H1 (cell line): Measurements from ENCODE around the gene PPP4R4. TPM values are rescaled to one million over a fixed set of nuclear protein-coding genes. Genes with fewer than 3 reads are reported as not detected.

Source experiments
- CTCF ChIA-PET: fragments of 300-600 bp; sonication (Branson Sonifier 250); formaldehyde crosslinking; loops from one replicate; lab custom pipeline; 2021; ENCODE audit not compliant: partially characterized antibody; lab: Charles Lee
- POLR2A ChIA-PET: fragments of 300-600 bp; sonication (Branson Sonifier 250); formaldehyde crosslinking; loops from one replicate; lab custom pipeline; 2021; ENCODE audit warnings: inconsistent platforms; ENCODE audit not compliant: partially characterized antibody; lab: Charles Lee
- DNase-seq, 2 experiments: peaks; one replicate each; pipeline versions ENCODE4 v3.0.0 to v3.0.0-alpha.2; 2010 to 2022; ENCODE audit warnings: low spot score in 2 of 2, low read depth in 1 of 2, mixed read lengths in 1 of 2
- FAIRE-seq: peaks from 2 replicates; lab custom pipeline; 2011; peaks lifted over from hg19 to GRCh38; lab: Jason Lieb, UNC
- H2AFZ ChIP-seq: 2 replicates; pipeline ENCODE4 v1.8.1; 2012; ENCODE audit warnings: low read length, inconsistent platforms
- H2AK5ac ChIP-seq: 2 replicates; pipeline ENCODE4 v1.6.1; 2013; ENCODE audit warnings: low read depth, low read length
- H2BK120ac ChIP-seq: replicated peaks from 2 replicates; pipeline ENCODE3; 2013; ENCODE audit warnings: low read depth, low read length, inconsistent platforms
- H2BK12ac ChIP-seq: 2 replicates; pipeline ENCODE4 v1.6.1; 2013; ENCODE audit warnings: low read depth, low read length
- H2BK15ac ChIP-seq: 2 replicates; pipeline ENCODE4 v1.6.1; 2013; ENCODE audit warnings: low read length
- H2BK20ac ChIP-seq: 2 replicates; pipeline ENCODE4 v1.6.1; 2013; ENCODE audit warnings: low read length
- H2BK5ac ChIP-seq: 2 replicates; pipeline ENCODE4 v1.6.1; 2013; ENCODE audit warnings: low read depth, low read length
- H3K14ac ChIP-seq: 2 replicates; pipeline ENCODE4 v1.6.1; 2013; ENCODE audit warnings: inconsistent platforms; ENCODE audit not compliant: insufficient read length
- H3K18ac ChIP-seq: 2 replicates; pipeline ENCODE4 v1.6.1; 2013; ENCODE audit warnings: low read length; ENCODE audit errors: extremely low read depth
- H3K23ac ChIP-seq: 2 replicates; pipeline ENCODE4 v1.6.1; 2013; ENCODE audit warnings: inconsistent platforms; ENCODE audit not compliant: insufficient read length
- H3K23me2 ChIP-seq: 2 replicates; pipeline ENCODE4 v1.6.1; 2013; ENCODE audit warnings: low read depth, low read length
- H3K27ac ChIP-seq: 2 replicates; pipeline ENCODE4 v1.6.1; 2011; ENCODE audit warnings: low read depth, low read length, inconsistent platforms
- H3K27me3 ChIP-seq, 4 experiments: replicated peaks in 1 of 4; 1 replicate in 1 of 4; 2 replicates in 3 of 4; pipeline versions ENCODE4 v1.6.1 to v1.8.1; 2011 to 2013; ENCODE audit warnings: low read length in 3 of 4, mild to moderate bottlenecking in 3 of 4, inconsistent platforms in 2 of 4, mixed read lengths in 2 of 4, moderate library complexity in 1 of 4; ENCODE audit not compliant: control insufficient read depth in 3 of 4, insufficient read depth in 3 of 4; ENCODE audit errors: extremely low read depth in 1 of 4
- H3K36me3 ChIP-seq, 4 experiments: 2 replicates each; pipeline versions ENCODE4 v1.6.1 to v1.8.1; 2011 to 2013; ENCODE audit warnings: mild to moderate bottlenecking in 4 of 4, low read length in 3 of 4, moderate library complexity in 2 of 4, control low read depth in 1 of 4, inconsistent platforms in 1 of 4; ENCODE audit not compliant: insufficient read depth in 4 of 4, control insufficient read depth in 2 of 4
- H3K4ac ChIP-seq: replicated peaks from 2 replicates; pipeline ENCODE3; 2013; ENCODE audit warnings: low read length, low read depth, mixed read lengths, inconsistent platforms; ENCODE audit not compliant: insufficient read length
- H3K4me1 ChIP-seq, 4 experiments: replicated peaks in 1 of 4; 1 replicate in 1 of 4; 2 replicates in 3 of 4; pipeline versions ENCODE4 v1.6.1 to v1.8.1; 2011 to 2013; ENCODE audit warnings: low read length in 3 of 4, inconsistent platforms in 2 of 4, mixed read lengths in 1 of 4; ENCODE audit not compliant: insufficient read depth in 4 of 4, control insufficient read depth in 3 of 4
- H3K4me2 ChIP-seq, 2 experiments: 2 replicates each; pipeline versions ENCODE4 v1.6.1 to v1.8.1; 2011 to 2013; ENCODE audit warnings: low read depth in 2 of 2, low read length in 2 of 2, control low read depth in 1 of 2, inconsistent platforms in 1 of 2, mild to moderate bottlenecking in 1 of 2; ENCODE audit not compliant: insufficient read depth in 1 of 2
- H3K4me3 ChIP-seq, 4 experiments: fragments of 200-600, 300-600 bp in 1 of 4; sonication (generic), shearing (Covaris generic), sonication (Bioruptor Twin) in 1 of 4; 2 replicates each; pipeline versions ENCODE4 v1.5.1 to v1.8.1; 2011 to 2016; ENCODE audit warnings: low read length in 4 of 4, low read depth in 3 of 4, control low read depth in 2 of 4, inconsistent platforms in 2 of 4, mild to moderate bottlenecking in 2 of 4, mixed read lengths in 1 of 4, moderate library complexity in 1 of 4; ENCODE audit not compliant: insufficient read depth in 2 of 4; ENCODE audit errors: extremely low read depth in 1 of 4
- H3K56ac ChIP-seq: replicated peaks from 2 replicates; pipeline ENCODE3; 2013; ENCODE audit warnings: low read depth, mild to moderate bottlenecking, mixed read lengths, low read length, inconsistent platforms; ENCODE audit not compliant: insufficient read length
- H3K79me1 ChIP-seq: 2 replicates; pipeline ENCODE4 v1.6.1; 2013; ENCODE audit warnings: low read depth, low read length, control low read depth
- H3K79me2 ChIP-seq, 2 experiments: 2 replicates each; pipeline versions ENCODE4 v1.6.1 to v1.8.1; 2012 to 2013; ENCODE audit warnings: low read length in 2 of 2, mild to moderate bottlenecking in 2 of 2, inconsistent platforms in 1 of 2; ENCODE audit not compliant: insufficient read depth in 2 of 2, control insufficient read depth in 1 of 2
- H3K9ac ChIP-seq, 4 experiments: replicated peaks in 1 of 4; 1 replicate in 1 of 4; 2 replicates in 3 of 4; pipeline versions ENCODE4 v1.6.1 to v1.8.1; 2011 to 2013; ENCODE audit warnings: low read depth in 3 of 4, low read length in 3 of 4, control low read depth in 2 of 4, mild to moderate bottlenecking in 2 of 4, moderate library complexity in 2 of 4, inconsistent platforms in 1 of 4; ENCODE audit errors: extremely low read depth in 1 of 4
- H3K9me3 ChIP-seq, 2 experiments: 2 replicates each; pipeline versions ENCODE4 v1.6.1 to v1.8.1; 2012 to 2013; ENCODE audit warnings: mild to moderate bottlenecking in 2 of 2, moderate library complexity in 2 of 2, control low read depth in 1 of 2, inconsistent platforms in 1 of 2, low read depth in 1 of 2, low read length in 1 of 2, mixed read lengths in 1 of 2; ENCODE audit not compliant: insufficient read depth in 2 of 2
- H4K20me1 ChIP-seq, 2 experiments: replicated peaks in 1 of 2; 2 replicates each; pipeline versions ENCODE3 to v1.8.1; 2011 to 2013; ENCODE audit warnings: inconsistent platforms in 2 of 2, low read length in 2 of 2, mild to moderate bottlenecking in 1 of 2; ENCODE audit not compliant: insufficient read depth in 2 of 2, control insufficient read depth in 1 of 2
- H4K5ac ChIP-seq: 2 replicates; pipeline ENCODE4 v1.6.1; 2013; ENCODE audit warnings: low read length, low read depth, mixed read lengths, inconsistent platforms; ENCODE audit not compliant: insufficient read length
- H4K8ac ChIP-seq: 2 replicates; pipeline ENCODE4 v1.8.0; 2013; ENCODE audit warnings: mild to moderate bottlenecking, moderate library complexity, low read length, inconsistent platforms; ENCODE audit not compliant: insufficient read depth; ENCODE audit errors: extremely low read depth
- H4K91ac ChIP-seq: replicated peaks from 2 replicates; pipeline ENCODE3; 2013; ENCODE audit warnings: low read length, mixed read lengths, inconsistent platforms; ENCODE audit not compliant: insufficient read length
- EZH2 ChIP-seq: fragments of 200-600 bp; sonication (generic); IDR thresholded peaks from 2 replicates; pipeline ENCODE4 v1.7.1; 2012; ENCODE audit warnings: low read depth, mild to moderate bottlenecking, moderate library complexity, low read length, inconsistent platforms; ENCODE audit not compliant: severe bottlenecking
- FOSL1 ChIP-seq: IDR thresholded peaks from 2 replicates; pipeline ENCODE4 v1.6.1; 2011; ENCODE audit warnings: mild to moderate bottlenecking, low read depth, low read length, moderate library complexity; ENCODE audit not compliant: insufficient read depth
- MAFK ChIP-seq: IDR thresholded peaks from 2 replicates; pipeline ENCODE4 v1.6.1; 2012; ENCODE audit warnings: low read depth, mild to moderate bottlenecking, improper control_type of control experiment, low read length
- NRF1 ChIP-seq: IDR thresholded peaks from 2 replicates; pipeline ENCODE4 v1.6.1; 2011; ENCODE audit warnings: mild to moderate bottlenecking, low read depth, low read length, improper control_type of control experiment
- POLR2AphosphoS5 ChIP-seq: IDR thresholded peaks from 2 replicates; pipeline ENCODE4 v1.6.1; 2011; ENCODE audit warnings: low read depth, low read length
- RAD21 ChIP-seq, 2 experiments: IDR thresholded peaks in 1 of 2; conservative IDR thresholded peaks in 1 of 2; 2 replicates each; pipeline ENCODE4 v1.6.1; 2011; ENCODE audit warnings: low read depth in 2 of 2, low read length in 2 of 2, improper control_type of control experiment in 1 of 2, inconsistent platforms in 1 of 2, mild to moderate bottlenecking in 1 of 2, moderate library complexity in 1 of 2
- RFX5 ChIP-seq: IDR thresholded peaks from 2 replicates; pipeline ENCODE4 v1.6.1; 2011; ENCODE audit warnings: low read depth, low read length, improper control_type of control experiment, borderline replicate concordance
- SIRT6 ChIP-seq: IDR thresholded peaks from one replicate; pipeline ENCODE4 v1.7.1; 2012; ENCODE audit warnings: low read length, inconsistent platforms
- SP4 ChIP-seq: IDR thresholded peaks from 2 replicates; pipeline ENCODE4 v1.6.1; 2012; ENCODE audit warnings: low read length, inconsistent platforms
- TCF12 ChIP-seq: IDR thresholded peaks from 2 replicates; pipeline ENCODE4 v1.6.1; 2011; ENCODE audit warnings: low read depth, mild to moderate bottlenecking, low read length
- TEAD4 ChIP-seq: IDR thresholded peaks from 2 replicates; pipeline ENCODE4 v1.6.1; 2012; ENCODE audit warnings: low read depth, low read length, inconsistent platforms, mixed read lengths
- USF2 ChIP-seq: IDR thresholded peaks from 2 replicates; pipeline ENCODE4 v1.6.1; 2011; ENCODE audit warnings: low read length, improper control_type of control experiment
- WGBS, 2 experiments: shearing (Covaris generic) in 1 of 2; methylation state at CpG; one replicate each; pipeline versions ENCODE4 v1.1.6 to v1.1.7; 2013 to 2015; ENCODE audit warnings: low lambda C conversion rate in 2 of 2, mixed read lengths in 2 of 2, inconsistent platforms in 1 of 2, low coverage in 1 of 2, missing lambda C conversion rate in 1 of 2; ENCODE audit not compliant: insufficient replicate concordance in 2 of 2, insufficient coverage in 1 of 2, insufficient read length in 1 of 2; ENCODE audit errors: extremely low coverage in 1 of 2, missing lambda C conversion rate in 1 of 2; 5-methylcytosine and 5-hydroxymethylcytosine counted together
- polyA plus RNA-seq, 7 experiments: library from polyadenylated mRNA; depleted of rRNA in 3 of 7; stranded (reverse) in 5 of 7; unstranded in 2 of 7; fragments of >200 nt in 5 of 7; fragments of 200-250 nt in 2 of 7; gene quantifications; 1 replicate in 5 of 7; 2 replicates in 1 of 7; 4 replicates in 1 of 7; pipeline versions ENCODE4 v1.2.1 to v1.2.3, GENCODE V29; 2011 to 2013; ENCODE audit warnings: missing spikeins in 2 of 7, mixed read lengths in 2 of 7
- total RNA-seq: library from RNA; stranded (reverse); fragmentation: NEBNext Ultra II Directional; extraction: Animal tissue kit (Norgen Biotek cat#: 25700); gene quantifications from 2 replicates; pipeline ENCODE4 v1.2.1, GENCODE V29; 2021

Gene PPP4R4
- total and polyA plus RNA-seq, 2 of the 8 experiments (the other 6 are each of a cell fraction or from before 2014, with no cell fraction given), result 3.3 to 9.6 TPM

- H2AK5ac ChIP-seq, result no peak overlapping the region
- H3K23ac ChIP-seq, result no peak overlapping the region
- FAIRE-seq, result no peak
- no peak overlapping the region for H2BK120ac ChIP-seq
- H3K79me2 ChIP-seq, result no peaks in the 10 kb centered on the region
- no peak overlapping the region for H3K56ac ChIP-seq
- H4K91ac ChIP-seq, result no peak overlapping the region
- 73% methylated on average over 1 of the region's 1 CpG; no CpG with 5 or more reads in 1 of the 2 experiments for WGBS, 2 experiments
- DNase-seq, result peak in 1 of 2 experiments; percentile 62
- no peak overlapping the region for H3K4ac ChIP-seq
- H2AFZ ChIP-seq, result peak overlapping the region; percentile 98
- H4K20me1 ChIP-seq, result no peaks in the 10 kb centered on the region
- no peaks in the 10 kb centered on the region for H3K79me1 ChIP-seq
- H3K27me3 ChIP-seq, result no peaks in the 10 kb centered on the region
- H3K23me2 ChIP-seq, result no peaks in the 10 kb centered on the region
- H4K8ac ChIP-seq, result no peak overlapping the region
- peak overlapping the region; percentile 10; the same call in 1 of the 2 replicates for H3K18ac ChIP-seq
- H3K4me2 ChIP-seq, result peak overlapping the region in 1 of 2 experiments; percentile 19; a peak in 1 of 4 replicates
- ChIA-PET CTCF (interaction anchor here (1.0 to 9.2 kb wide), 4 partner anchors 8 to 89 kb away, joined by 3 to 148 read pairs (median 12); no protein-coding TSS in a partner anchor), POLR2A (interaction anchor here (1.2 kb wide), 2 partner anchors 16 to 30 kb away, joined by 3 to 4 read pairs; partner anchors contain the start of gene IFI27L2)
- H2BK20ac ChIP-seq, result peak overlapping the region; percentile 55; the same call in 1 of the 2 replicates
- H3K36me3 ChIP-seq, result no peaks in the 10 kb centered on the region
- H2BK12ac ChIP-seq, result 0 out of 2 replicates have a peak overlapping the region, but pooled peaks have one; percentile 94
- H2BK15ac ChIP-seq, result 0 out of 2 replicates have a peak overlapping the region, but pooled peaks have one; percentile 81
- H2BK5ac ChIP-seq, result peak overlapping the region; percentile 93
- H3K4me1 ChIP-seq, result peaks cover 1 to 8% (median 5%) of the 10 kb centered on the region in 4 experiments; a peak in 4 of 7 replicates
- H3K14ac ChIP-seq, result no peak overlapping the region
- peak overlapping the region; percentile 56 for H4K5ac ChIP-seq
- H3K4me3 ChIP-seq, result no peak overlapping the region
- H3K27ac ChIP-seq, result peak overlapping the region; percentile 32; the same call in 1 of the 2 replicates
- peak overlapping the region in 1 of 4 experiments; percentile 1; a peak in 1 of 7 replicates for H3K9ac ChIP-seq
- no peaks in the 10 kb centered on the region for H3K9me3 ChIP-seq
- TF ChIP-seq TCF12, result no peak
- TF ChIP-seq NRF1, result no peak
- TF ChIP-seq SP4, result no peak
- peak; percentile 42; the same call in 1 of the 2 replicates for TF ChIP-seq USF2
- TF ChIP-seq SIRT6, result no peak
- no peak for TF ChIP-seq RFX5
- TF ChIP-seq TEAD4, result no peak
- TF ChIP-seq FOSL1, result no peak
- peak; percentile 30; the same call in 1 of the 2 replicates for TF ChIP-seq POLR2AphosphoS5
- TF ChIP-seq EZH2, result no peak
- no peak for TF ChIP-seq MAFK
- no peak for TF ChIP-seq RAD21 (IDR thresholded peaks at IDR 0.05 in 1 of 2, conservative IDR thresholded peaks at IDR 0.05 in 1 of 2; ENCODE audit: low read depth in 2 of 2, low read length in 2 of 2)
Observed at GRCh38 chr14:94144765-94145164, 29.4 kb upstream of the PPP4R4 start.
